IPS DF 6.9 (cell line): Measurements from ENCODE around the gene IPO11.

Experiments used
- DNase-seq: peaks from one replicate; pipeline ENCODE4 v3.0.0-alpha.2; 2013; ENCODE audit warnings: low read depth, low spot score
- H3K27ac ChIP-seq: one replicate; pipeline ENCODE4 v1.5.1; 2013; ENCODE audit warnings: low read length, control low read depth
- H3K27me3 ChIP-seq: 2 replicates; pipeline ENCODE4 v1.6.1; 2013; ENCODE audit warnings: mild to moderate bottlenecking, low read length; ENCODE audit not compliant: control insufficient read depth, insufficient read depth
- H3K36me3 ChIP-seq: 2 replicates; pipeline ENCODE4 v1.6.1; 2013; ENCODE audit warnings: low read length; ENCODE audit not compliant: control insufficient read depth, insufficient read depth
- H3K4me1 ChIP-seq: 2 replicates; pipeline ENCODE4 v1.6.1; 2013; ENCODE audit warnings: low read length; ENCODE audit not compliant: control insufficient read depth, insufficient read depth
- H3K4me3 ChIP-seq: 2 replicates; pipeline ENCODE4 v1.5.1; 2013; ENCODE audit warnings: mild to moderate bottlenecking, low read length
- H3K9me3 ChIP-seq: 2 replicates; pipeline ENCODE4 v1.6.1; 2013; ENCODE audit warnings: low read length, inconsistent platforms; ENCODE audit not compliant: control insufficient read depth, insufficient read depth
- WGBS: extraction: QIAGEN DNeasy Blood & Tissue Kit; methylation state at CpG from one replicate; pipeline ENCODE4 v1.1.7; 2013; ENCODE audit warnings: mixed read lengths, missing lambda C conversion rate; ENCODE audit not compliant: insufficient read length, insufficient coverage; 5-methylcytosine and 5-hydroxymethylcytosine counted together

IPO11 gene

DNA sequence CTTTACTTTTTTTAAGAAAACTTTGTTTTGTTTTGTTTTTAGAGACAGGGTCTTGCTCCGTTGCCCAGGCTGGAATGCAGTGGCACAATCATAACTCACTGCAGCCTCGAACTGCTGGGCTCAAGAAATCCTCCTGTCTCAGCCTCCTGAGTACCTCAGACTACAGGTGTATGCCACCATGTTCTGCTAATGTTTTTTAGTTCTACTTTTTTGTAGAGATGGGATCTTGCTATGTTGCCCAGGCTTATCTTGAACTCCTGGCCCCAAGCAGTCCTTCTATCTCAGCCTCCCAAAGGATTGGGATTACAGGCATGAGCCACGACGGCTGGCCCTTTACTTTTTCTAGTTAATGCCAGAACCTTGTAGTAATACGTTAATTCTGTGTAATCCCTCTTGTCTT, 36.0 kb downstream of the IPO11 start:
- DNase-seq, result no peak
- no CpG with 5 or more reads among the region's 5 CpGs for WGBS
- Histone ChIP-seq H3K4me1 (no peaks in the 10 kb centered on the region), H3K4me3 (no peak overlapping the region), H3K27me3 (no peaks in the 10 kb centered on the region), H3K9me3 (no peaks in the 10 kb centered on the region), H3K36me3 (no peaks in the 10 kb centered on the region), H3K27ac (no peak overlapping the region)

- no CpG with 5 or more reads among the region's 2 CpGs for WGBS
- Histone ChIP-seq H3K27me3 (no peaks in the 10 kb centered on the region), H3K9me3 (no peaks in the 10 kb centered on the region), H3K4me3 (no peak overlapping the region), H3K27ac (no peak overlapping the region), H3K36me3 (no peaks in the 10 kb centered on the region), H3K4me1 (no peaks in the 10 kb centered on the region)
- no peak for DNase-seq
These were observed 37.7 kb downstream of the IPO11 start for GRCh38 chr5:62450259-62450658.

DNA sequence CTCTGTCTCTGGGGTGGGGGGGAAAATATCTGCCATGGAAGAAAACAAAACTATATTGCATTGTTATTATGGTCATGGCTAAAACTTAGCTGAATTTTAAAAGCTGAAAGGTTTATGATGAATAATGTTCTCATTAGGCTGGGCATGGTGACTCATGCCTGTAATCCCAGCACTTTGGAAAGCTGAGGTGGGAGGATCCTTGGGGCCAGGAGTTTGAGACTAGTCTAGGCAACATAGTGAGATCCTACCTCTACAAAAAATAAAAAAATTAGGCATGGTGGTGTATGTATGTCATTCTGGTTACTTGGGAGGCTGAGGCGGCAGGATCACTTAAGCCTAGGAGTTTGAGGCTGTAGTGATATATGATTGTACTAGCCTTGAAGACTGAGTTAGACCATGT, 44.5 kb downstream of the IPO11 start:
- WGBS, result no CpG with 5 or more reads among the region's 1 CpG
- Histone ChIP-seq H3K4me1 (no peaks in the 10 kb centered on the region), H3K27ac (no peak overlapping the region), H3K36me3 (no peaks in the 10 kb centered on the region), H3K4me3 (no peak overlapping the region), H3K27me3 (no peaks in the 10 kb centered on the region), H3K9me3 (no peaks in the 10 kb centered on the region)
- DNase-seq, result no peak

GRCh38 chr5:62460578-62460983, 48.0 kb downstream of the IPO11 start:
- Histone ChIP-seq H3K27me3 (no peaks in the 10 kb centered on the region), H3K36me3 (no peaks in the 10 kb centered on the region), H3K4me1 (no peaks in the 10 kb centered on the region), H3K9me3 (no peaks in the 10 kb centered on the region), H3K4me3 (no peak overlapping the region), H3K27ac (no peak overlapping the region)
- peak; percentile 9 for DNase-seq

GRCh38 chr5:62461561-62461960, 49.0 kb downstream of the IPO11 start:
- no CpG with 5 or more reads among the region's 4 CpGs for WGBS
- DNase-seq, result no peak
- no peaks in the 10 kb centered on the region for H3K27me3 ChIP-seq
- no peak overlapping the region for H3K4me3 ChIP-seq
- no peaks in the 10 kb centered on the region for H3K9me3 ChIP-seq
- H3K4me1 ChIP-seq, result no peaks in the 10 kb centered on the region
- no peaks in the 10 kb centered on the region for H3K36me3 ChIP-seq
- H3K27ac ChIP-seq, result no peak overlapping the region

- H3K36me3 ChIP-seq, result no peaks in the 10 kb centered on the region
- no CpG with 5 or more reads among the region's 6 CpGs for WGBS
- no peak for DNase-seq
- H3K27me3 ChIP-seq, result no peaks in the 10 kb centered on the region
- no peaks in the 10 kb centered on the region for H3K4me1 ChIP-seq
- H3K9me3 ChIP-seq, result no peaks in the 10 kb centered on the region
- H3K27ac ChIP-seq, result no peak overlapping the region
- H3K4me3 ChIP-seq, result no peak overlapping the region
These were observed 53.7 kb downstream of the IPO11 start for GRCh38 chr5:62465985-62466925.

DNA sequence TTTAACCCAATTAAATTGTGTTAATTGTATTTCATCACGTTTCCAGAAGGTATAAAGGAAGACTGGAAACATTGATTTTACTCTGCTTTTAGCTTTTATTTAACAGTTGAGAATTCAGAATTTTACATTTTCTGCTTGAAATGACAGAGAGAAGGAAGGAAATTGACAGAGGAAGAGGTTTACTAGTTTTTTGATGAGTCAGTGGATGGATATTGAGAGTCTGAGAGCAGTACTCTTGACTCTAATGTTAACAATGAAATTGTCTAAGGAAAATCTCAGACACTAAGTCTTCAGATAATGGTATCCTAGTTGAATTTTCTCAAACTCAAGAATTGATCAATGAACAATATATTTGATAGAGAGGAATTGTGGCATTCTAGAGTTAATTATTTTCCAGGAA, 60.6 kb downstream of the IPO11 start:
- Histone ChIP-seq H3K9me3 (no peaks in the 10 kb centered on the region), H3K36me3 (no peaks in the 10 kb centered on the region), H3K4me3 (no peak overlapping the region), H3K27ac (no peak overlapping the region), H3K4me1 (no peaks in the 10 kb centered on the region), H3K27me3 (no peaks in the 10 kb centered on the region)
- DNase-seq, result no peak
- no CpG with 5 or more reads among the region's 1 CpG for WGBS

GRCh38 chr5:62475072-62475471, 62.5 kb downstream of the IPO11 start:
- no peaks in the 10 kb centered on the region for H3K9me3 ChIP-seq
- WGBS, result no CpG with 5 or more reads among the region's 9 CpGs
- H3K27ac ChIP-seq, result no peak overlapping the region
- H3K27me3 ChIP-seq, result no peaks in the 10 kb centered on the region
- no peaks in the 10 kb centered on the region for H3K4me1 ChIP-seq
- DNase-seq, result no peak
- H3K36me3 ChIP-seq, result no peaks in the 10 kb centered on the region
- no peak overlapping the region for H3K4me3 ChIP-seq

DNA sequence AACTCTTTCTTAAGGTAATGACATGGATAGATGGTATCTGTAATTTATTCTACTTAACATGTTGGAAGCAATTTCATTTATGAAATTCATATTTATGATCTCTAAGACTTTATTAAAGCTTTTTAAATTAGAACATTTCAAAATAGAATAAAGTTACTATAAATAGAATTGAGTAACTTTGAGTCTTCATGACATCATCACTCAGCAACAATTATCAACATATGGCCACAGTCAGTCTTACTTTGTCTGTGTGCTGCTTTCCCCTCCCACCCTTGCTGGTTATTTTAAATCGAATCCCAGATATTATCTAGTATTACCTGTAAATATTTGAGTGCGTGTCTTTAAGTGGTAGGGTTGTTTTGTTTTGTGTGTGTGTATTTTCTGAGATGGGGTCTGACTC, 65.2 kb downstream of the IPO11 start:
- Histone ChIP-seq H3K36me3 (no peaks in the 10 kb centered on the region), H3K9me3 (no peaks in the 10 kb centered on the region), H3K4me3 (no peak overlapping the region), H3K4me1 (no peaks in the 10 kb centered on the region), H3K27ac (no peak overlapping the region), H3K27me3 (no peaks in the 10 kb centered on the region)
- WGBS, result no CpG with 5 or more reads among the region's 2 CpGs
- no peak for DNase-seq

DNA sequence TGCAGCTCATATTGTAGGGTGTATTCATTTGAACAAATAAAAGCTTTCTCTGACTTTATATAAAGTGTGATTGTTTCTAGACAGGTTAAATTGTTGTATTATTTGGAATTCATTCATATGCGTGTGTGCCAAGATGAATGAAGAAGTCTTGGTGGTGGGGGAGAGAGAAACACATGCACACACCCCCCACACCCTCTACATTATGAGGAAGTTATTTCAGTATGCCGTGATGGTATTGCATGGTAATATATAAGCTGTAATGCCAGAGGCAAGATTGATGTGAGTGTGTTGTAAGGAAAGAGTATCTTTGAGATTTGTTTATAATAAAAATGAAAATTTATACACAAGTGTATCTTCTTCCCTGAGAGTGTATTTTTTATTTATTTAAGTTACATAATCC, 71.0 kb downstream of the IPO11 start:
- Histone ChIP-seq H3K4me3 (no peak overlapping the region), H3K36me3 (no peaks in the 10 kb centered on the region), H3K27me3 (no peaks in the 10 kb centered on the region), H3K4me1 (no peaks in the 10 kb centered on the region), H3K9me3 (no peaks in the 10 kb centered on the region), H3K27ac (no peak overlapping the region)
- DNase-seq, result no peak
- WGBS, result no CpG with 5 or more reads among the region's 2 CpGs

- 100% methylated on average over 1 of the region's 1 CpG for WGBS
- Histone ChIP-seq H3K36me3 (no peaks in the 10 kb centered on the region), H3K27ac (no peak overlapping the region), H3K4me3 (no peak overlapping the region), H3K9me3 (no peaks in the 10 kb centered on the region), H3K4me1 (no peaks in the 10 kb centered on the region), H3K27me3 (no peaks in the 10 kb centered on the region)
- no peak for DNase-seq
These were observed 74.1 kb downstream of the IPO11 start for GRCh38 chr5:62486672-62487071.
